Fibroblast of lung (primary cell): ENCODE results near the gene PPP2R5C.

Experiments used
- CTCF ChIP-seq, 2 donors: IDR thresholded peaks in 1 of 2; conservative IDR thresholded peaks in 1 of 2; 1 replicate in 1 of 2; 2 replicates in 1 of 2; pipeline ENCODE4 v1.5.1; 2011 to 2012; ENCODE audit warnings: low read length in 2 of 2, control low read depth in 1 of 2, inconsistent platforms in 1 of 2, low read depth in 1 of 2, mild to moderate bottlenecking in 1 of 2
- EZH2 ChIP-seq: IDR thresholded peaks from 2 replicates; pipeline ENCODE4 v1.5.1; 2012; ENCODE audit warnings: low read length, control low read depth, mild to moderate bottlenecking; ENCODE audit errors: missing control alignments

DNA sequence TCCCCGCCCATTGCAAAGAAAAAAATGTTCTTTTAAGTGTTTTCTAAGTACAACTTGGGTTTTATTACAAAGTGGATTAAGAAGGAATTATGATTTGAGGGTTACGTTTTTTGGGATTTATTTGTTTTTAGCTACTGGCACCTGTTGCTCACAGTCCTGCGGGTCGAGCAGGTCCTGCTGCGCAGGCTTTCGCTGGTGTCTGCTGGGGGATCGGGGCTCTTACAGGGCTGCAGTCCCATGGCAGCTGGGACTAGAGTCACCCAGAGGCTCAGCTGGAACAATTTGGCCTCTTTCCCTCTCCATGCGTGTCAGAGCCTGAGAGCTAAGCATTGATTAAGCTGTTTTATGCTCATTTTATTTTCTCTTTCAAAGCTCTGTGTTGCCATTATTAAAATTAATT is 147.3 kb downstream of the PPP2R5C start:
- no peak for TF ChIP-seq CTCF (conservative IDR thresholded peaks at IDR 0.05 in 1 of 2, IDR thresholded peaks at IDR 0.05 in 1 of 2; ENCODE audit: low read depth in 1 of 2, low read length in 2 of 2)
- TF ChIP-seq EZH2: no peak
